ENCODE results near the gene PUM2. TPM values are rescaled to one million over a fixed set of nuclear protein-coding genes. Genes with fewer than 3 reads are reported as not detected.

The PUM2 gene
- polyA plus RNA-seq, 1 donor (not counting 4 experiments of a cell fraction or from before 2014, with no cell fraction given), result 47.5 TPM

GRCh38 chr2:20309001-20309400 is 41.6 kb downstream of the PUM2 start:
- Histone ChIP-seq H4K20me1 (ENCODE audit: control insufficient read depth, extremely low read depth, insufficient read depth, low read length) (no peaks in the 10 kb centered on the region), H3K9me1 (ENCODE audit: control insufficient read depth, extremely low read depth, insufficient read depth, low read length) (no peaks in the 10 kb centered on the region), H2AFZ (ENCODE audit: control insufficient read depth, low read length) (no peak overlapping the region), H3K27ac (ENCODE audit: control insufficient read depth, insufficient read depth, low read length) (no peak overlapping the region), H3K4me1 (ENCODE audit: control insufficient read depth, extremely low read depth, insufficient read depth, low read length) (peaks cover 12% of the 10 kb centered on the region), H3K79me2 (ENCODE audit: control insufficient read depth, insufficient read depth, low read length) (peaks cover 33% of the 10 kb centered on the region), H3K36me3 (ENCODE audit: control insufficient read depth in 2 of 2, extremely low read depth in 1 of 2, insufficient read depth in 2 of 2, low read length in 2 of 2) (peaks cover 6 to 18% of the 10 kb centered on the region in 2 experiments), H3K4me2 (ENCODE audit: control insufficient read depth, extremely low read depth, insufficient read depth, low read depth, low read length) (no peak overlapping the region), H3K4me3 (ENCODE audit: control insufficient read depth in 2 of 3, extremely low read depth in 1 of 3, insufficient read depth in 2 of 3, low read depth in 1 of 3, low read length in 3 of 3) (no peak overlapping the region), H3K9ac (ENCODE audit: control insufficient read depth, extremely low read depth, insufficient read depth, low read length) (no peak overlapping the region), H3K9me3 (ENCODE audit: control insufficient read depth, low read depth, low read length) (no peaks in the 10 kb centered on the region), H3K27me3 (ENCODE audit: control insufficient read depth, extremely low read depth, insufficient read depth, low read length) (no peaks in the 10 kb centered on the region)
- DNase-seq (ENCODE audit: low read depth, low spot score), result no peak
- no peak for FAIRE-seq
- dilution Hi-C loops (cut with MboI; ENCODE audit: extremely low pct_ligation_motif_present, low sequenced_read_pairs), result no loop called here
- no peak for TF ChIP-seq EZH2 (IDR thresholded peaks at IDR 0.05; ENCODE audit: low read length)

- Histone ChIP-seq H3K9me3 (ENCODE audit: control insufficient read depth, low read depth, low read length) (no peaks in the 10 kb centered on the region), H3K9ac (ENCODE audit: control insufficient read depth, extremely low read depth, insufficient read depth, low read length) (no peak overlapping the region), H2AFZ (ENCODE audit: control insufficient read depth, low read length) (no peak overlapping the region), H3K36me3 (ENCODE audit: control insufficient read depth in 2 of 2, extremely low read depth in 1 of 2, insufficient read depth in 2 of 2, low read length in 2 of 2) (peaks cover 8 to 21% of the 10 kb centered on the region in 2 experiments), H3K4me1 (ENCODE audit: control insufficient read depth, extremely low read depth, insufficient read depth, low read length) (peaks cover 12% of the 10 kb centered on the region), H4K20me1 (ENCODE audit: control insufficient read depth, extremely low read depth, insufficient read depth, low read length) (no peaks in the 10 kb centered on the region), H3K27me3 (ENCODE audit: control insufficient read depth, extremely low read depth, insufficient read depth, low read length) (no peaks in the 10 kb centered on the region), H3K9me1 (ENCODE audit: control insufficient read depth, extremely low read depth, insufficient read depth, low read length) (no peaks in the 10 kb centered on the region), H3K27ac (ENCODE audit: control insufficient read depth, insufficient read depth, low read length) (no peak overlapping the region), H3K79me2 (ENCODE audit: control insufficient read depth, insufficient read depth, low read length) (peaks cover 34% of the 10 kb centered on the region), H3K4me2 (ENCODE audit: control insufficient read depth, extremely low read depth, insufficient read depth, low read depth, low read length) (no peak overlapping the region), H3K4me3 (ENCODE audit: control insufficient read depth in 2 of 3, extremely low read depth in 1 of 3, insufficient read depth in 2 of 3, low read depth in 1 of 3, low read length in 3 of 3) (no peak overlapping the region)
- FAIRE-seq (no peak), DNase-seq (ENCODE audit: low read depth, low spot score) (no peak)
- dilution Hi-C loops (cut with MboI; ENCODE audit: extremely low pct_ligation_motif_present, low sequenced_read_pairs), result no loop called here
- TF ChIP-seq, protein P1, sequence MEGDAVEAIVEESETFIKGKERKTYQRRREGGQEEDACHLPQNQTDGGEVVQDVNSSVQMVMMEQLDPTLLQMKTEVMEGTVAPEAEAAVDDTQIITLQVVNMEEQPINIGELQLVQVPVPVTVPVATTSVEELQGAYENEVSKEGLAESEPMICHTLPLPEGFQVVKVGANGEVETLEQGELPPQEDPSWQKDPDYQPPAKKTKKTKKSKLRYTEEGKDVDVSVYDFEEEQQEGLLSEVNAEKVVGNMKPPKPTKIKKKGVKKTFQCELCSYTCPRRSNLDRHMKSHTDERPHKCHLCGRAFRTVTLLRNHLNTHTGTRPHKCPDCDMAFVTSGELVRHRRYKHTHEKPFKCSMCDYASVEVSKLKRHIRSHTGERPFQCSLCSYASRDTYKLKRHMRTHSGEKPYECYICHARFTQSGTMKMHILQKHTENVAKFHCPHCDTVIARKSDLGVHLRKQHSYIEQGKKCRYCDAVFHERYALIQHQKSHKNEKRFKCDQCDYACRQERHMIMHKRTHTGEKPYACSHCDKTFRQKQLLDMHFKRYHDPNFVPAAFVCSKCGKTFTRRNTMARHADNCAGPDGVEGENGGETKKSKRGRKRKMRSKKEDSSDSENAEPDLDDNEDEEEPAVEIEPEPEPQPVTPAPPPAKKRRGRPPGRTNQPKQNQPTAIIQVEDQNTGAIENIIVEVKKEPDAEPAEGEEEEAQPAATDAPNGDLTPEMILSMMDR (optimal IDR thresholded peaks at IDR 0.05 in 1 of 3, IDR thresholded peaks at IDR 0.05 in 1 of 3, conservative IDR thresholded peaks at IDR 0.05 in 1 of 3; ENCODE audit: extremely low read depth in 1 of 3, insufficient read depth in 2 of 3, low read length in 3 of 3), result no peak
- no peak for TF ChIP-seq EZH2 (IDR thresholded peaks at IDR 0.05; ENCODE audit: low read length)
Observed at GRCh38 chr2:20307311-20307710, 43.3 kb downstream of the PUM2 start.

DNA sequence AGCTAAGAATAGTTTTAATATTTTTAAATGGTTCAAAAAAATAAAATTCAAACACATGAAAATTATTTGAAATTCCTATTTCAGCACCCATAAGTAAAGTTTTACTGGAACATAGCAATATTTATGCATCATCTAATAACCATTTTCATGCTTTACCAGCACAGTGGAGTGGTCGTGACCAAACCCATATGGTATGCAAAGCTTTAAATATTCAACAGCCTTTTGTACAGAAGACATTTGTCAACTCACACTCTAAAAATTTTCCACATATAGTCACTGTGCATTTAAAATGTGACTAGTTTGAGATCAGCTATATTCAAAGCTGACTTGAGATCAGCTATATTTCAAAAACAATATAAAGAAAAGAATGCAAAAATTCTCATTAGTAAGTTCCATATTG is 46.2 kb downstream of the PUM2 start:
- H3K27me3 ChIP-seq (ENCODE audit: control insufficient read depth, extremely low read depth, insufficient read depth, low read length), result no peaks in the 10 kb centered on the region
- H3K27ac ChIP-seq (ENCODE audit: control insufficient read depth, insufficient read depth, low read length), result no peak overlapping the region
- no peaks in the 10 kb centered on the region for H3K9me1 ChIP-seq (ENCODE audit: control insufficient read depth, extremely low read depth, insufficient read depth, low read length)
- H3K36me3 ChIP-seq (ENCODE audit: control insufficient read depth in 2 of 2, extremely low read depth in 1 of 2, insufficient read depth in 2 of 2, low read length in 2 of 2), result peaks cover 8 to 21% of the 10 kb centered on the region in 2 experiments
- H3K4me1 ChIP-seq (ENCODE audit: control insufficient read depth, extremely low read depth, insufficient read depth, low read length), result peaks cover 14% of the 10 kb centered on the region
- H2AFZ ChIP-seq (ENCODE audit: control insufficient read depth, low read length), result no peak overlapping the region
- TF ChIP-seq, protein P1 (optimal IDR thresholded peaks at IDR 0.05 in 1 of 3, IDR thresholded peaks at IDR 0.05 in 1 of 3, conservative IDR thresholded peaks at IDR 0.05 in 1 of 3; ENCODE audit: extremely low read depth in 1 of 3, insufficient read depth in 2 of 3, low read length in 3 of 3), result no peak
- no peak for TF ChIP-seq EZH2 (IDR thresholded peaks at IDR 0.05; ENCODE audit: low read length)
- peak; percentile 4 for DNase-seq (ENCODE audit: low read depth, low spot score)
- H3K9ac ChIP-seq (ENCODE audit: control insufficient read depth, extremely low read depth, insufficient read depth, low read length), result no peak overlapping the region
- H3K4me2 ChIP-seq (ENCODE audit: control insufficient read depth, extremely low read depth, insufficient read depth, low read depth, low read length), result no peak overlapping the region
- H4K20me1 ChIP-seq (ENCODE audit: control insufficient read depth, extremely low read depth, insufficient read depth, low read length), result peaks cover 4% of the 10 kb centered on the region
- dilution Hi-C loops (cut with MboI; ENCODE audit: extremely low pct_ligation_motif_present, low sequenced_read_pairs), result no loop called here
- no peaks in the 10 kb centered on the region for H3K9me3 ChIP-seq (ENCODE audit: control insufficient read depth, low read depth, low read length)
- no peak overlapping the region for H3K4me3 ChIP-seq (ENCODE audit: control insufficient read depth in 2 of 3, extremely low read depth in 1 of 3, insufficient read depth in 2 of 3, low read depth in 1 of 3, low read length in 3 of 3)
- no peak for FAIRE-seq
- peaks cover 50% of the 10 kb centered on the region for H3K79me2 ChIP-seq (ENCODE audit: control insufficient read depth, insufficient read depth, low read length)
